Fibroblast of gingiva (primary cell): ENCODE data around the gene LAMA4.
A peak's percentile ranks its signal among the peaks of the same experiment; 100 is the strongest.

Experiments used
- DNase-seq: peaks from one replicate; pipeline ENCODE4 v3.0.0-alpha.2; 2011; ENCODE audit warnings: low read depth

Gene LAMA4, protein sequence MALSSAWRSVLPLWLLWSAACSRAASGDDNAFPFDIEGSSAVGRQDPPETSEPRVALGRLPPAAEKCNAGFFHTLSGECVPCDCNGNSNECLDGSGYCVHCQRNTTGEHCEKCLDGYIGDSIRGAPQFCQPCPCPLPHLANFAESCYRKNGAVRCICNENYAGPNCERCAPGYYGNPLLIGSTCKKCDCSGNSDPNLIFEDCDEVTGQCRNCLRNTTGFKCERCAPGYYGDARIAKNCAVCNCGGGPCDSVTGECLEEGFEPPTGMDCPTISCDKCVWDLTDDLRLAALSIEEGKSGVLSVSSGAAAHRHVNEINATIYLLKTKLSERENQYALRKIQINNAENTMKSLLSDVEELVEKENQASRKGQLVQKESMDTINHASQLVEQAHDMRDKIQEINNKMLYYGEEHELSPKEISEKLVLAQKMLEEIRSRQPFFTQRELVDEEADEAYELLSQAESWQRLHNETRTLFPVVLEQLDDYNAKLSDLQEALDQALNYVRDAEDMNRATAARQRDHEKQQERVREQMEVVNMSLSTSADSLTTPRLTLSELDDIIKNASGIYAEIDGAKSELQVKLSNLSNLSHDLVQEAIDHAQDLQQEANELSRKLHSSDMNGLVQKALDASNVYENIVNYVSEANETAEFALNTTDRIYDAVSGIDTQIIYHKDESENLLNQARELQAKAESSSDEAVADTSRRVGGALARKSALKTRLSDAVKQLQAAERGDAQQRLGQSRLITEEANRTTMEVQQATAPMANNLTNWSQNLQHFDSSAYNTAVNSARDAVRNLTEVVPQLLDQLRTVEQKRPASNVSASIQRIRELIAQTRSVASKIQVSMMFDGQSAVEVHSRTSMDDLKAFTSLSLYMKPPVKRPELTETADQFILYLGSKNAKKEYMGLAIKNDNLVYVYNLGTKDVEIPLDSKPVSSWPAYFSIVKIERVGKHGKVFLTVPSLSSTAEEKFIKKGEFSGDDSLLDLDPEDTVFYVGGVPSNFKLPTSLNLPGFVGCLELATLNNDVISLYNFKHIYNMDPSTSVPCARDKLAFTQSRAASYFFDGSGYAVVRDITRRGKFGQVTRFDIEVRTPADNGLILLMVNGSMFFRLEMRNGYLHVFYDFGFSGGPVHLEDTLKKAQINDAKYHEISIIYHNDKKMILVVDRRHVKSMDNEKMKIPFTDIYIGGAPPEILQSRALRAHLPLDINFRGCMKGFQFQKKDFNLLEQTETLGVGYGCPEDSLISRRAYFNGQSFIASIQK (N-terminal part only)

DNA sequence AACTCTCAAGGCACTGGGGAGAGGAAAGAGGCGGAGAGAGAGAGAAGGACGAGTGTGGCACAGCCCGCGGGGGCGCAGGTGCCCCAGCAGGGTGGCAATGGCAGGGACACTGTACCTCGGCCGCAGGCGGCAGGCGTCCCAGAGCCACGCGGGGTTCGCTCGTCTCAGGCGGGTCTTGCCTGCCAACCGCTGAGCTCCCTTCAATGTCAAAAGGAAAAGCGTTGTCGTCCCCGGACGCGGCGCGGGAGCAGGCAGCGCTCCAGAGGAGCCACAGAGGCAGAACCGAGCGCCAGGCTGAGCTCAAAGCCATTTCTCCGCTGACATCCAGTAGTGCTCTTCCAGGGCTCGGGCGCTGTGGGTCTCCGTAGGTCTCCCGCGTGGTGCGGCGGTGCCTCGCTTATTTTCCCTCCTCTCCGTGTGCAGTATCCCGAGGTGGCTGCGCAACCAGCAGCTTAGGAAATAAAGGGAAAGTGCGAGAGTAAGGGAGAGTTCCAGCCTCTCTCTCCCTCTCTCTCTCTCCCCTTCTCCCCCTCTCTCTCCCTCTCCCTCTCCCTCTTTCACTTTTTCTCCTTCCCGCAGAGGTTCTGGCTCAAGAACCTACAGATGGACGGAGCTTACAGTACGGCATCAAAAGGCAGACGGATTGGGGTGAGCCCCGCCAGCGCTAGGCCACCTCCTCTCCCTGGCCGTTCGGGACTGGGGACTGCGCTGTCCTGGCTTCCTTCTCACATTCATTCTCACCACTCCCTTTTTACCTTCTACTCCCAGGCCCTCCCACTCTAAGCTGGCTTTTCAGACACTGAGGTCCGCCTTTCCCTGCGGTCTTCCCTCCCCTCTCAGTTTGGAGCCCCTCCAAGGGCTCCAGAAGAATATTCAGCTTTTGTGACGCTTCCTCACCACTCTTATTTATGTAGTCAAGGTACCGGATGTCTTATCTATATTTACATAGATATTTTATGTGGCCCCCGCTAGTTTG, at the start of gene LAMA4:
TSS of gene LAMA4 (minus strand) at position 727 of the 976 bp plus-strand sequence. CDS start at position 310, 417 bp downstream.
- DNase-seq: peak; percentile 74

DNA sequence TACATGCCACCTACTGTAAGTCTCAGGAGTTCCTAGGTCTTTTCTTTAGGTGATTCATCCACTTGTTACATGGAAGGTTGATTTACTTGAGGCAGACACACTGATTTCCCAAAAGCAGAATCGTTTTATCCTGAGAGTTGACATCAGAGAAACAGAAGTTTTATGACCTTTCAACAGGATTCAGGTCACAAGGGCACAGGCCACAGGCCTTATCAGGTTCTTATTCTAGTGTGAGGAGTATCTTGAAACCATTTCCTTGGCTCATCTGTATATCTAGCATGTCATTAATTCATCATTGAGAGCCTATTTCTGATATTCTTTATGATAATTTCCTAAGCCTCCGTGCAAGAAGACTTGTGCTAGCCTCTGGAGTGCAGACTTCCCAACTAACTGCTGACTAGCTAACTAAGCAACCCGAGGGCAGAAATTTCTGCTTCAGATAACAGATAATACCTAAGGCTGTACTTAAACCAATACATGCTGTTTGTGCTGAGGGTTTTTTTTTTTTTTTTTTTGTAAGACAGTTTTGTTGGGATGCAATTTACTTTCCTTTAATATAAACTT, 47.9 kb upstream of the LAMA4 start:
- DNase-seq: no peak

DNA sequence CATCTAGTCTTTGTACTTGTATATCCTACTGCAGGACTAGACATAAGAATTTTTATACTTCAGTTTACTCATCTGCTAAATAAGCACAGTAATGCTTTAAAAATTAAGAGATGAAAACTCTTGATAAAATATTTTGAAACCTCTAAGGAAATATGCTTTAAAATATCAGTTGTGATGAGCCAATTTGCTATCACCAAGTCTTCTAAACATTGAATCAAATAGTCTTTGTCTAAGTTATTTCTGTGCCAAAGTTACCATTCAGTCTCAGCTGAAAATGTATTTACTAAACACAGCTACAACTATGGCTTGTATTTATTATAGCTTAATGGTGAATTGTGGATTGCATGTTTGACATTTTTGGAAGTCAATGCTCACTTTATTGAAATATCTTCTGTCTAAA, 46.5 kb upstream of the LAMA4 start:
- DNase-seq: no peak

DNA sequence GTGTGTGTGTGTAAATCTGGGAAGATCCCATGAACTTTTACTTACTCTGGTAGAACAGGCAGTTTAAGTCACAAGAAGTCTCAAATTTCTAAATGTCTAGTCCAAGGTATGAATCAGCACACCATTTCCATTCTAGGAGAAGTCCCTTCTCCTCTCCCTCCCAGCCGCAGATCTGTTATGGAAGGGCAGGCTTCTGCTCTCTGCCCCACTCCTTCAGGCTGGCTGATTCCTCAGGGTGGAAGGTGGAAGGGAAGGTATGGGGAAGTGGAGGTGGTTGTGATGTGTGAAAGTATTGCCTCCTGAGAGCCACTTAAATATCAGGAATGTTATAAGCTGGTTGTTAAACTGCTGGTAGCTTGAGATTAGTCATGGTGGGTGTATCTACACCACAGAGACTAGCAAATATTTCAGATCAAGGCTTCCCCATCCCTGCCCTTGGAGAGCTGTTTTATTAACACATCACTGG, 44.5 kb upstream of the LAMA4 start:
- peak; percentile 88 for DNase-seq

DNA sequence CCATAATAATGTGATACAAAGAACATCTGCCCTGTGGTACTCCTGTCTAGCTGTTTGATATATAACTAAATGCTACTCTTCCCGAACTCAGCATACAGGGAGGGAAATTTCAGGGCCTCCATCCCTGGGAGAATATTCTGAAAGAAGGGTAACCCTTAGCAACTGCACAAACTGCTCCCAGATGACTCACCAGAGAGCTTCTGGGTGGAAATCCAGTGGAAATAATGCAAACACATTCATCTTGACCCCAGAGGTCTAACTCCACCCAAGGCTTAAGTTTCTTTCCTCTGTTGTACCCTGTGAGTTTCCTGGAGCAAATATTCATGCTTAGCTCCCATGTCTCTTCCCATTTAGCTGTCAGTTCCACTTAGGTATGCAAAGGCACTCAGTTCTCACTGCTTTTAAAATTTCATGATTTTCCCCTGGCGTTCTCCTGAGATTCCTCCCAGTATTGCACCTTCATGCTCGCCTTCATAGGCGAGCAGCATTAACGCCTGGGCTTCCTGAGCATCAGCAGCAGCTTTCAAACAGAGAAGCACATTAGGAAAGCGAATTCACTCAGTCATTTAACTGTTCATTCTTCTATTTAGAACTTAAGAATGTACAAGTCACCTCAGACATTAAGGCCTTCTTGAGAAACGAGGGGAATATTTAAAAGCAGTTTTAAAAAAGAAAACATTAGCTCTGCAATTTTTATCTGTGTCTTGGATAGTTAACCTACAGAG, 43.8 kb upstream of the LAMA4 start:
- peak; percentile 94 for DNase-seq

DNA sequence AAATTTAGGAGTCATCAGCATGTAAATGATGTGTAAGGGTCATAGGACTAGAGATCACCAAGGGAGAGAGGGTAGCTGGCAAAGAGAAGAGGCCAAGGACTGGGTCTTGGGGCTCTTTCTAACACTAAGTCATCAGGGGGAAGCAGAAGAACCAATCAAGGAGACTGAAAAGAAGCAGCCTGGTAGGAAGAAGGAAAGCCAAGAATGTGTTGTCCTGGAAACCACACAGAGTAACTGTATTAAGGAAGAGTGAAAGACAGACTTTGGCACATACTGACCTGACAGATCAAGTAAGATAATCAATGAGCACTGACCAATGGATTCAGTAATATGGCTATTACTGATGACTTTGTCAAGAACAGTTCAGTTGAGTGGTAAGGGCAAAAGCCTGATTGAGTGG, 42.3 kb upstream of the LAMA4 start:
- no peak for DNase-seq

DNA sequence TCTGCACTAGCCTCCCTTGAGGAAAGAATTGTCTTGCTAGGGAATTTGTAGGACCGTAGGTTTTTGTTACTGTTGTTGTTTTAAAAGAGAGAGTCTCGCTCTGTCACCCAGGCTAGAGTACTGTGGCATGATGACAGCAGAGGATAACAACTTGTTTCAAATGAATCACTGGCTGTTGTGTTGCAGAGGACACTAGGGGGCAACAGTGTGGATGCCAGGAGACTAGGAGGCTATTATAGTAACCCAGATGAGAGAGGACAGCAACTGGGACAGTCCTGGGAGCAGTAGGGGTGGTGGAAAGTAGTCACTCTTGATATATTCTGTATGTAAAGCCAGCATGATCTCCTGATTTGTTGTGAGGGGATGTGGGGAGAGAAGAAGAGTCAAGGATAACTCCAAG, 41.8 kb upstream of the LAMA4 start:
- DNase-seq: peak; percentile 62

DNA sequence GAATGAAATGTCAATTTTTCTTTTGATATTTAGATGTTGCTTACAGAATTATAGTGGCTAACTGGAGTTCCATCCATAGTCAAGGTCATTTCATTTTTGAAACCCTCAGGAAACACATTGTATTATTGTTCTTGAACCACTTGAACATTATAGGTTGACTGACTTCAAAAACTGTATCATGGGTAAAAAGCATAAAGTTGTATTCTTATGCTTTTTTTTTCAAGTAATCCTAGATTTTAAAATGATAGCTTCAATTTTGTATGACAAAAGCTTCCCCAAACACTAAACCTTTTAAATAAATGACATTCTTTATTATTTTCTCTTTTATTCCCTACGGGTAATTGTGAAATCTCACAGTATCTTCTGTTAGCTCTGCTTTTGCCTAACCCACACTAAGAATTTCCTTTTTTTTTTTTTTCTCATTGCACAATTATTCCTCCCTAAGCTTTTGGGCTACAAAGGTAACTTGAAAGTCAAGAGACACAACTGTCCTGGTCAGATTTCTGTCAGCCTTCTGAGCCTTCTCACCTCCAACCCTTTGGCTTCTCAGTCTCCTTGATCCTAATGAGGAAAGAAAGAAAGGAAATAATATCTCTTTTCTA, 36.9 kb upstream of the LAMA4 start:
- DNase-seq: no peak

DNA sequence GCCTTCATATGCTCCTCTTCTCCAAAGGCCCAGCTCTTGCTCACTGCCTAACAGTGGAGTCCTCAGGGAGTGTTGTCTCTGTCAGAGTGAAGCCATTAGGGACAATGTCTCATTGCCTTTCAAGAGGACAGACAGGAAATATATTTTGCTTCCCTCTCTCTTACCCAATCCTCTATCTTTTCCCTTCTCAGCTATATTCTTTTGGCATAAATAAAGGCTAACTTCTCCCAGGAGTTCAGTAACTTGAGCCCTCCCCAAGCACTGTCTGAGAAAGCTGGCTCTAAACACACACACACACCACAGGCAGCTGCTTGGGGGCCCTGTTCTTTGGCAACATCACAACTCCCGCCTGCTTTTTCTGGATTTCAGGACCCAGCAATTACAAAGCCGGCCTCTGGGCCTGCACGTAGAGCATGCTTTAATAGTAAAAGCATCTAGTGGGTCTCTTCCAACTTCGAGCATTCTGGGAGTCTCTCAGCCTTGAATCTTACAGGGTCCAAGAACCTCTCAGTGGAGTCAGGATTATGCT, 34.7 kb upstream of the LAMA4 start:
- DNase-seq: peak; percentile 98

DNA sequence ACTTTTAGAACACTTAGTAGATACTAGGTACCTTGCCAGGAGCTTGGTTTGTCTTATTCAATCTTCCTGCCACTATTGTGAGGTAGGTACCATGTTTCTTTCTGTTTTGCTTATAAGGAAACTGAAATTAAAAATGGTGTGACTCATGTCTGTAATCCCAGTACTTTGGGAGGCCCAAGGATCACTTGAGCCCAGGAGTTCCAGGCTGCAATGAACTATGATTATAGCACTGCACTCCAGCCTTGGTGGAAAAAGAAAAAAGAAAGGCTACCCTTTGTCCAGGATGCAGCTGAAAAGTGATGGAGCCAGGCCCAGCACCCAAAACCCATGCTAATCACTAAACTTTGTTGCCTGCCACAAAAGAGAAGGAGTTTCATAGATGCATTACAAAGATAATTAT, 34.1 kb upstream of the LAMA4 start:
- DNase-seq: no peak

DNA sequence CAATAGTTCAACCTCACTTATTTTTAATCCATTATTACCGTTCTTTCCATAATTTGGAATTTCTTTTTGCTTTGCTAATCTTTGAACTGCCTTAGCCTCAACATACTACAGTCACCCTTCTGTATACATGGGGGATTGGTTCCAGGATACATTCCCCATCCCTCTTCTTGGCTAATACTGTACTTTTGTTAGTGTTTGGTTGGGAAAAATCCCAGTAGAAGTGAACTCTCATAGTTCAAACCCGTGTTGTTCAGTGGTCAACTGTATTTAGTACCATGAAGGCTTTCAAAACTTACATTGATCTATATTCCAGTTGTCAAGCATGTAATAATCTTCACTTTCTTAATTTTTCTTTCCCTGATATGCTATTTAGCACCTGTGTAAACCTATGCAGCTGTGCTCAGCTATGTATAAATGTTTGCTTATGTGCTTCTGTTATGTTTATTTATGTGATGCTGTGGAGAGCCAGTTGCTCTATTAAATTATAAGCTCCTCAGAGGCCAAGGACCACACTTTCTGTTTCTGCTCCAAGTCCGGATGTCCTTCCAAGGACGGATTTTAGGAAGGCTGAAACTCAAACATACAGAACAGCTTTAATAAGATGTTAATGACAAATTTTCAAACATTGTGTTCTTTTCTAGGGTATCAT, 33.3 kb upstream of the LAMA4 start:
- DNase-seq: no peak

DNA sequence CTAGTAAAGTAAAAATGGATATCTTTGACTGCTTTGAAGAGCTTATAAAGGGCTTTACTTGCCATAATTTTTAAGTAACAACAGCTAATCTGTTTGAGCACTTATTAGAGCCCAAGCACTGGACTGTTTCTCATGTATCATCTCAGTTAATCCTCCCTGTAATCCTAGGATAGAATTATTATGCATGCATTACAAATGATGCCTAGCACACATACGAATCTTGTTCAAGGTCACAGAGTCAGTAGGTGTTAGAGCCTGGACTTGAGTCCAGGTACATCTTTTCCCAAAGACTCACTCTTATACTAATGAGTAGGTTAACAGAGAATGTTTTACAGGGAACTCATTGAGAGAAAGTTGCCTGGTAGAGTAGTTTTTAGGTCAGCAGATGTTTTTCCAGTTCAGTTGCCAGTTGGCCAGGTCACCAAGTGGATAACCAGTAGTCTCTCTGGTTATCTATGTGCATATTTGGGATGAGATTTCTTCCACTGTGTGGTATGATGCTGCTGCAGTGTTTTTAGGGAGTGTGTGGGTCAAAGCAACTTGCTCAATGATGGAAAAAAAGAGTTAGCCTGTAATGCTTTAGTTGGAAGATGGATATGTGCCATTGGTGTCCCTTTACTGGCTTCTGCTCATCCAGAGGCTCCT, 32.3 kb upstream of the LAMA4 start:
- DNase-seq: peak; percentile 23

DNA sequence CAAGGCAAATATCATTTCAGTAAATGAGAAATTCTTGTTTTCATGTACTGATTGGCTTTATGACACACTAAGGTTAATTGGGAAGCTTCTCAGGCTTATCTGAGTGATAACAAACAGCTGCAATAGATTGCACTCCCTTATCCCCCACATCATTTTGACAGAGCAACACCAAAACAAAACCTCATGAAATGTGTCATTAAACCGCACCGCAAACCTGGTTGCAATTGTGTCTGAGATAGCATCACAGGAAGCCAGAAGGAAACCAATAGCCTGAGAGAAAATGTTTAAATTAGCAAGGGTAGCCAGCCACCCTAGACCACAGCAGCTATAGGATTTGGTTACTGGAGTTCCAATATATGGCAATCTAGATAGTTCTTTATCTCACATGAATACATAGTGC, 31.6 kb upstream of the LAMA4 start:
- DNase-seq: no peak

DNA sequence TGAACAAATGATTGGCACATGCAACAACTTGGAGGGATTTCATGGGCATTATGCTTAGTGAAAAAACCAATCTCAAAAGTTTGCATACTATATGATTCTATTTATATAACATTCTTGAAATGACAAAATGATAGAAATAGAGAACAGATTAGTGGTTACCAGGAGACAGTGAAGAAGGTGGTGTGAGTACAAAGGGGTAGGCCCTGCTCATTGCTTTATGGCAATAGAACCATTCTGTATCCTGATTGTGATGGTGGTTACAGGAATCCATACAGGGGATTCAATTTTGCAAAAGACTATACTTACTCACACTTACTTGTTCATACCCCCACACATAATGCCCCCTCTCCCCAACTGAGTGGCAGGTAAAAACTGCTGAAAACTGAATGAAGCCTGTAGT, 30.2 kb upstream of the LAMA4 start:
- no peak for DNase-seq

DNA sequence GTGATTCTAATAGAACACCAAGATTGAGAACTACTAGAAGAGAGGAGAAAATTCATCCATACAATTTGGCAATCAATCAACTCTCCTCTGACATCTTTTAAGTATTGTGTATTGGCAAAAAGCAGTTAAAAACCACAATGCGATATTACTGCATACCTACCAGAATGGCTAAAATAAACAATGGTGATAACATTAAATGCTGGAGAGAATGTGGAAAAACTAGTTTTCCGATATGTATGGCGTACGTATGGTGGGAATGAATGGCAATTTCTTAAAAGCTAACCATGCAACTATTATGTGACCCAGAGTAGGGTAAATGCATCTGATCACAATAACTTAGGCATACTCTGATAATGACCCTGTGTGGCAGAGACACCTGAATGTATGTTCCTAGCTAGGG, 29.3 kb upstream of the LAMA4 start:
- DNase-seq: no peak

DNA sequence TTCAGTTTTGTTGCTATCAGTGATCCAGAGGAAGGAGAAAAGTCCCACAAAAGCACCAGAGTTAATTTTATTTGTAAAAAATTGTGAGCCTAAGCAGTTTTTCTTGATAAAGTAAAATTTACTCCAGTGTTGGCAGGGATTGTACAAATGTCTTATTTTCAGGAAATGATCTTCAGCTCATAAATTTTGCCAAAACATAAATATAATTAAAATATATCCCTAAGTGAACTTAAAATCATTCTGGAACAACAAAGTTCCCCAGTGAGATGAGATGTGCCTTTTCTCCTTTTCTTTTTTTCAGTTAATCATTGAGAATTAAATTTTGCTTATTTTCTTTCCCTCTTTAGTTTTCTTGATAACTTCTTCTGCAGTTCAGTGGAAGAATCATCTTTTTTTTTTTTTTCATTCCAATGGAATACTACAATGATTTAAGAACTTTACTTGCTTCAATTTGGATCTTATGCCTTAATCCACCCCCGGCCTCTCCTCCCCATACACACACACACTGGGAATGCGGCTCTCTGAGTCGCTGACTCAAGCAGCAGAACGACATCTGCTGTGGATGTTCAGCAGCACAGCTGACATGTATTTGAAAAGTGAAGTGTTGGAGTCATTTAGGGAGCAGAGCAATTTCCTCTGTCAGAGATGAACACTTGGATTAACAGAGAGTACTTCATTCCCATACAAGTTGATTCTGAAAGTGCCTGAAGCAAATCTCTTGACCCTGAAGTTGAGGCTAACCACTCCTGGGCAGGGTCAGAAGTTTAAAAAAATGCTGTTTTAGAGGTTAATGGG, 27.7 kb upstream of the LAMA4 start:
- peak; percentile 84 for DNase-seq
